ENCODE results near the gene IFT122.
"Not testable (repeated sequence)": the region's sequence is repeated elsewhere in the genome, so short reads cannot be mapped to it uniquely, and the experiment has no call there.

IFT122 gene

DNA sequence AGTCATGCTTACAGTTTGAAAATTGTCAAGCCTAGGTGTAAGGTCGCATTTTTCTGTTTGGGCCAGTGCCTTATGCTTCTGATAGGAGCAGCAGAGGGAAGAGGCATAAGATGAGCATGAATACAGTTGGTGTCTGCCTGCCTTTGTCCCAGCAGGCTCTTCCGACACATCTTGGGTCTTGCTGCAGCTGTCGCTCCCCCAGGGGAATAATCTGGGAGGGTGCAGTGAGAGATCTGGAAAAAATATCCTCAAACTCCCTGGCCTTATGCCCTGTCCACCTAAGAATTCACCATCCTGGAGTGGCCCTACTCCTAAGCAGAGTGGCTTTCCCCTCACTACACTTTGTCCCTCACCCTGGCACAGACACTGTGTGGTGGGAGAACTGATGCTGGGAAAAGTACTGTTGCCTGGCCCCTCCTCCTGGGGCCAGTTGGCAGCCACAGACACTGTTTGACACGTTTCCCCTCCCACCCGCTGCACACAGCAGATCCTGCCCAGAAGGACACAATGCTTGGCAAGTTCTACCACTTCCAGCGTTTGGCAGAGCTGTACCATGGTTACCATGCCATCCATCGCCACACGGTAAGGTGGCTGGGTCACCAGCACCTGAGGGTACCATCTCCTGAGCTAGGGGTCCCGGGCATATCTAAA is 67.3 kb downstream of the IFT122 start:
- no peak overlapping the region for H3K9ac ChIP-seq (ENCODE audit: low read length in 2 of 2)
- H3K36me3 ChIP-seq (ENCODE audit: control insufficient read depth in 2 of 2, insufficient read depth in 2 of 2, low read length in 2 of 2), result peaks cover 21 to 49% of the 10 kb centered on the region in 2 donors
- peaks cover 2% of the 10 kb centered on the region for H3K4me1 ChIP-seq (ENCODE audit: control insufficient read depth, insufficient read depth, low read length)
- H3K27me3 ChIP-seq (ENCODE audit: control insufficient read depth in 1 of 2, insufficient read depth in 2 of 2, low read length in 2 of 2), result no peaks in the 10 kb centered on the region
- H3K9me3 ChIP-seq (ENCODE audit: control insufficient read depth in 2 of 2, low read length in 2 of 2), result no peaks in the 10 kb centered on the region
- H3K4me3 ChIP-seq (ENCODE audit: low read length in 2 of 2), result no peak overlapping the region
- H3K27ac ChIP-seq (ENCODE audit: low read length), result no peak overlapping the region

DNA sequence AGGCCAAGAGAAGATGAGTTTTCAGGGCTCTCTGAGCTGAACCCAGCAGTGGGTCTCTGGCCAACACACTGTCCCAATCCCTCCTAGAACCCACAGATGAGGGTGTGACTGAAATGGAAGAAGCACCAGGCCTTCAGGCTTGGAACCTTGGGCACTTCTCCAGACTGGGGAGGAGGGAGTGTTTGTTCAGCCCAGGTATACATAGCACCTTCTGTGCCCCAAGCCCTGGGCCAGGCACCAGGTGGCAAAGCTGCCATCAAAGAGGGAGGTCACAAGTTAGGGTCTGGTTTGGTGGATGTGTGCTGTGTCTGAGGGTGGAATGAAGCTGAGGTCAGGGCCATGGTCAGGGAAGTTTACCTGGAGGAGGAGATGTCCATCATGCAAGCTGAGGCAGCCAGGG is 72.6 kb downstream of the IFT122 start:
- Histone ChIP-seq H3K9me3 (ENCODE audit: control insufficient read depth in 2 of 2, low read length in 2 of 2) (no peaks in the 10 kb centered on the region), H3K9ac (ENCODE audit: low read length in 2 of 2) (no peak overlapping the region), H3K27ac (ENCODE audit: low read length) (no peak overlapping the region), H3K36me3 (ENCODE audit: control insufficient read depth in 2 of 2, insufficient read depth in 2 of 2, low read length in 2 of 2) (peaks cover 6 to 48% of the 10 kb centered on the region in 2 donors), H3K4me1 (ENCODE audit: control insufficient read depth, insufficient read depth, low read length) (no peaks in the 10 kb centered on the region), H3K27me3 (ENCODE audit: control insufficient read depth in 1 of 2, insufficient read depth in 2 of 2, low read length in 2 of 2) (no peaks in the 10 kb centered on the region), H3K4me3 (ENCODE audit: low read length in 2 of 2) (no peak overlapping the region)

DNA sequence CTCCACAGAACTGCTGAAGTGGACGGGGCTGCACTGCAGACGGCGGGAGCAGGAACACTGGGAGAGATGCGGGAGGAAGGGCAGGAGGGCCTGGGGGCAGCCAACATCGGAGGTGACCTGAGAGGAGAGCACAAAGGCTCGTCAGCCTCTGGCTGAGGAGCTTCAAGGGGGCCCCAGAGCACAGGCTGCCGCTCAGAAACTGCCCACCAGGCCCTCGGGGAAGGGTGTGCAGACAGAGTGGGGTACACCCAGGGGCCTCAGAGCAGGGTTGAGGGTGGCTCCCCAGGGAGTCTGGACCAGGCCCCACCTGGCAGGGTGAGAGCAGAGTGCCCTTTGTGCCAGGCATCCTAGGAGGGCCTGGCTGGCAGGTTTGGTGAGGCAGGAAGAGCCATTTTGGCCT is 73.7 kb downstream of the IFT122 start:
- H3K9me3 ChIP-seq (ENCODE audit: control insufficient read depth in 2 of 2, low read length in 2 of 2), result no peaks in the 10 kb centered on the region
- H3K27ac ChIP-seq (ENCODE audit: low read length), result no peak overlapping the region
- no peaks in the 10 kb centered on the region for H3K4me1 ChIP-seq (ENCODE audit: control insufficient read depth, insufficient read depth, low read length)
- H3K36me3 ChIP-seq (ENCODE audit: control insufficient read depth in 2 of 2, insufficient read depth in 2 of 2, low read length in 2 of 2), result peaks cover 4 to 41% of the 10 kb centered on the region in 2 donors
- no peak overlapping the region for H3K4me3 ChIP-seq (ENCODE audit: low read length in 2 of 2)
- H3K27me3 ChIP-seq (ENCODE audit: control insufficient read depth in 1 of 2, insufficient read depth in 2 of 2, low read length in 2 of 2), result no peaks in the 10 kb centered on the region
- no peak overlapping the region for H3K9ac ChIP-seq (ENCODE audit: low read length in 2 of 2)

DNA sequence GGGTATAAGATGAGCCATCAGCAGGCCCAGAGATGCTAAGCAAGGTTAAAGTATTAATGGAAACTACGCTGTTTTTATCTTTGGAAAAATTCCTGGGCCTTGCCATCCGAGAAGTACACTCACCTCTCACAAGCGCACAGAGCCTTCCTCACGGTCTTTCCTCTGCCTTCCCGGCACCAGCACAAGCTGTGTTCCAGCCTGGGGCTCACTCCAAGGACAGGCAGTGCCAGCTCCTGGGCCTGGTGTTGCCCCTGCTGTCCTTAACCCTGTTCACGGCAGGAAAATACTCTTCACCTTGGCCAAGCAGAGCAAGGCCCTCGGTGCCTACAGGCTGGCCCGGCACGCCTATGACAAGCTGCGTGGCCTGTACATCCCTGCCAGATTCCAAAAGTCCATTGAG is 74.1 kb downstream of the IFT122 start:
- Histone ChIP-seq H3K36me3 (ENCODE audit: control insufficient read depth in 2 of 2, insufficient read depth in 2 of 2, low read length in 2 of 2) (peaks cover 4 to 42% of the 10 kb centered on the region in 2 donors), H3K9me3 (ENCODE audit: control insufficient read depth in 2 of 2, low read length in 2 of 2) (no peaks in the 10 kb centered on the region), H3K4me1 (ENCODE audit: control insufficient read depth, insufficient read depth, low read length) (no peaks in the 10 kb centered on the region), H3K4me3 (ENCODE audit: low read length in 2 of 2) (no peak overlapping the region), H3K27ac (ENCODE audit: low read length) (no peak overlapping the region), H3K9ac (ENCODE audit: low read length in 2 of 2) (no peak overlapping the region), H3K27me3 (ENCODE audit: control insufficient read depth in 1 of 2, insufficient read depth in 2 of 2, low read length in 2 of 2) (no peaks in the 10 kb centered on the region)

DNA sequence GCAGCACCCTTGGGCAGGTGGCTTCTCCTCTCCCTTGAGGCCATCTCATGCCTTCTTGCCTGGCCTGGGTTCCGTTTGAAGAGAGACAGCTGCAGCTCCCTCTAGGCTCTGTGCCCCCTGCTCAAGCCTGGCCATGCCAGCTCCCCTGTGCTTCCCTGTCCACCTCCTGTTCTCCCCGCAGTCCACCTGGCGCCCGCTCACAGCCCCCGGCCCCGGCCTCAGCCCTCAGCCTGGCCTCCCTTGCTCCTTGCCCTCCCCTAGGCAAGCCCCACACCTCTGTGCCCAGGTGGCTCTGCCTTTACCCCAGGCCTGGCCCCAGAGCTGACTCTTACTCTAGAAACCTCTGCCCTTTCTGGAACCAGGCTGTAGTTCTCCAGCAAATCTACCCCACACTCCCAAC is 74.5 kb downstream of the IFT122 start:
- peaks cover 4 to 42% of the 10 kb centered on the region in 2 donors for H3K36me3 ChIP-seq (ENCODE audit: control insufficient read depth in 2 of 2, insufficient read depth in 2 of 2, low read length in 2 of 2)
- no peak overlapping the region for H3K9ac ChIP-seq (ENCODE audit: low read length in 2 of 2)
- no peak overlapping the region for H3K27ac ChIP-seq (ENCODE audit: low read length)
- no peaks in the 10 kb centered on the region for H3K4me1 ChIP-seq (ENCODE audit: control insufficient read depth, insufficient read depth, low read length)
- no peak overlapping the region for H3K4me3 ChIP-seq (ENCODE audit: low read length in 2 of 2)
- H3K9me3 ChIP-seq (ENCODE audit: control insufficient read depth in 2 of 2, low read length in 2 of 2), result no peaks in the 10 kb centered on the region
- no peaks in the 10 kb centered on the region for H3K27me3 ChIP-seq (ENCODE audit: control insufficient read depth in 1 of 2, insufficient read depth in 2 of 2, low read length in 2 of 2)

- not testable (repeated sequence) for H3K4me3 ChIP-seq (ENCODE audit: low read length in 2 of 2); H3K4me1 ChIP-seq (ENCODE audit: control insufficient read depth, insufficient read depth, low read length); H3K27ac ChIP-seq (ENCODE audit: low read length); H3K9me3 ChIP-seq (ENCODE audit: control insufficient read depth in 2 of 2, low read length in 2 of 2); H3K27me3 ChIP-seq (ENCODE audit: control insufficient read depth in 1 of 2, insufficient read depth in 2 of 2, low read length in 2 of 2); H3K9ac ChIP-seq (ENCODE audit: low read length in 2 of 2)
- peaks cover 4 to 40% of the 10 kb centered on the region in 2 donors for H3K36me3 ChIP-seq (ENCODE audit: control insufficient read depth in 2 of 2, insufficient read depth in 2 of 2, low read length in 2 of 2)
Observed at GRCh38 chr3:129515108-129515820, 75.2 kb downstream of the IFT122 start.

- H3K27me3 ChIP-seq (ENCODE audit: control insufficient read depth in 1 of 2, insufficient read depth in 2 of 2, low read length in 2 of 2); H3K9ac ChIP-seq (ENCODE audit: low read length in 2 of 2); H3K4me3 ChIP-seq (ENCODE audit: low read length in 2 of 2); H3K4me1 ChIP-seq (ENCODE audit: control insufficient read depth, insufficient read depth, low read length); H3K9me3 ChIP-seq (ENCODE audit: control insufficient read depth in 2 of 2, low read length in 2 of 2); H3K27ac ChIP-seq (ENCODE audit: low read length): not testable (repeated sequence)
- peaks cover 4 to 35% of the 10 kb centered on the region in 2 donors for H3K36me3 ChIP-seq (ENCODE audit: control insufficient read depth in 2 of 2, insufficient read depth in 2 of 2, low read length in 2 of 2)
Observed at GRCh38 chr3:129515821-129516432, 75.9 kb downstream of the IFT122 start.

DNA sequence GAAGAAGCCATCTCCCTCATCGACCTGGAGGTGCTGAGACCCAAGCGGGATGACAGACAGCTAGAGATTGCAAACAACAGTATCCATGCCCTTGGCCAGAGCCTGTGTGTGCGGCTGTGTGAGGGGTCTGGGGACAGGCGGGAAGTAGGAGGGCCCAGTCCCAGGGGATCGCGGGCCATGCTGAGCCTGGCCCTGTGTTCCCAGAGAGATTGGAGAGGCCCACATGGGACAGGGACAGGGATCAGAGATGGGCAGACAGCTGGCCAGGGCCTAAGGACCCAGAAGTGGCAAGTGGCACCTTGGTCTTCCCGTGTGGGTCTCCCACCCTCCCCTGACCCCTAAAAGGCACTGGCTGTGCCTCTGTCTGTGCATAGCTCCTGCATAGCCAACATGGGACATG is 77.5 kb downstream of the IFT122 start:
- Histone ChIP-seq H3K9ac (ENCODE audit: low read length in 2 of 2) (no peak overlapping the region), H3K36me3 (ENCODE audit: control insufficient read depth in 2 of 2, insufficient read depth in 2 of 2, low read length in 2 of 2) (peaks cover 0 to 27% of the 10 kb centered on the region in 2 donors), H3K27ac (ENCODE audit: low read length) (no peak overlapping the region), H3K27me3 (ENCODE audit: control insufficient read depth in 1 of 2, insufficient read depth in 2 of 2, low read length in 2 of 2) (no peaks in the 10 kb centered on the region), H3K9me3 (ENCODE audit: control insufficient read depth in 2 of 2, low read length in 2 of 2) (no peaks in the 10 kb centered on the region), H3K4me1 (ENCODE audit: control insufficient read depth, insufficient read depth, low read length) (no peaks in the 10 kb centered on the region), H3K4me3 (ENCODE audit: low read length in 2 of 2) (no peak overlapping the region)

GRCh38 chr3:129518038-129518561 is 78.1 kb downstream of the IFT122 start:
- H3K36me3 ChIP-seq (ENCODE audit: control insufficient read depth in 2 of 2, insufficient read depth in 2 of 2, low read length in 2 of 2), result peaks cover 0 to 25% of the 10 kb centered on the region in 2 donors
- H3K27ac ChIP-seq (ENCODE audit: low read length), result no peak overlapping the region
- H3K4me1 ChIP-seq (ENCODE audit: control insufficient read depth, insufficient read depth, low read length), result no peaks in the 10 kb centered on the region
- H3K9me3 ChIP-seq (ENCODE audit: control insufficient read depth in 2 of 2, low read length in 2 of 2), result no peaks in the 10 kb centered on the region
- no peaks in the 10 kb centered on the region for H3K27me3 ChIP-seq (ENCODE audit: control insufficient read depth in 1 of 2, insufficient read depth in 2 of 2, low read length in 2 of 2)
- no peak overlapping the region for H3K4me3 ChIP-seq (ENCODE audit: low read length in 2 of 2)
- no peak overlapping the region for H3K9ac ChIP-seq (ENCODE audit: low read length in 2 of 2)

- H3K4me3 ChIP-seq (ENCODE audit: low read length in 2 of 2), result no peak overlapping the region
Observed at GRCh38 chr3:129518581-129518980, 78.6 kb downstream of the IFT122 start.

More at GRCh38 chr3:129518581-129518980, 78.6 kb downstream of the IFT122 start:
- Histone ChIP-seq H3K9ac (ENCODE audit: low read length in 2 of 2) (no peak overlapping the region), H3K9me3 (ENCODE audit: control insufficient read depth in 2 of 2, low read length in 2 of 2) (no peaks in the 10 kb centered on the region), H3K27me3 (ENCODE audit: control insufficient read depth in 1 of 2, insufficient read depth in 2 of 2, low read length in 2 of 2) (no peaks in the 10 kb centered on the region), H3K4me1 (ENCODE audit: control insufficient read depth, insufficient read depth, low read length) (no peaks in the 10 kb centered on the region), H3K36me3 (ENCODE audit: control insufficient read depth in 2 of 2, insufficient read depth in 2 of 2, low read length in 2 of 2) (peaks cover 0 to 25% of the 10 kb centered on the region in 2 donors), H3K27ac (ENCODE audit: low read length) (no peak overlapping the region)

All from stomach smooth muscle (tissue), 2 donors.